IMR-90 (cell line): ENCODE results near the gene UBL7. TPM values are rescaled to one million over a fixed set of nuclear protein-coding genes. Genes with fewer than 3 reads are reported as not detected.

Source experiments
- ATAC-seq: fragments of 200-7000 bp; cut with Tn5 transposase; 2 replicates; pipeline ENCODE4 v1.9.1; 2020; ENCODE audit warnings: low read depth, mild to moderate bottlenecking, moderate library complexity
- BruUV-seq: library from RNA; stranded (reverse); fragments of 400-500 nt; replicated peaks from 2 replicates; lab custom pipeline; 2021; lab: Mats Ljungman, UMichigan
- CTCF ChIA-PET: fragments of 300-600 bp; formaldehyde crosslinking; extraction: SDS; loops from one replicate; lab custom pipeline; 2021; ENCODE audit warnings: antibody characterized with exemption; lab: Yijun Ruan, JAX
- POLR2A ChIA-PET: fragments of 300-600 bp; sonication (Branson Sonifier 250); formaldehyde crosslinking; loops from one replicate; lab custom pipeline; 2022; ENCODE audit warnings: antibody characterized with exemption; ENCODE audit not compliant: unreplicated experiment; lab: Charles Lee
- DNase-seq: peaks from one replicate; pipeline ENCODE4 v3.0.0; 2013
- H2AFZ ChIP-seq: replicated peaks from 2 replicates; pipeline ENCODE3; 2013; ENCODE audit warnings: low read length, mild to moderate bottlenecking; ENCODE audit not compliant: poor library complexity
- H2AK5ac ChIP-seq: 2 replicates; pipeline ENCODE4 v1.6.1; 2013; ENCODE audit warnings: low read depth, low read length, inconsistent platforms
- H2AK9ac ChIP-seq: replicated peaks from 2 replicates; pipeline ENCODE3; 2013; ENCODE audit warnings: mild to moderate bottlenecking, low read depth, low read length, moderate library complexity; ENCODE audit not compliant: poor library complexity
- H2BK120ac ChIP-seq: 2 replicates; pipeline ENCODE4 v1.6.1; 2013; ENCODE audit warnings: low read depth, low read length, inconsistent platforms
- H2BK15ac ChIP-seq: 3 replicates; pipeline ENCODE4 v1.6.1; 2013; ENCODE audit warnings: low read depth, low read length, inconsistent platforms
- H2BK20ac ChIP-seq: 2 replicates; pipeline ENCODE4 v1.6.1; 2013; ENCODE audit warnings: low read depth, mild to moderate bottlenecking, inconsistent platforms, low read length, moderate library complexity
- H2BK5ac ChIP-seq: 2 replicates; pipeline ENCODE4 v1.6.1; 2013; ENCODE audit warnings: mild to moderate bottlenecking, low read depth, low read length, inconsistent platforms; ENCODE audit not compliant: poor library complexity, severe bottlenecking
- H3K14ac ChIP-seq: replicated peaks from 2 replicates; pipeline ENCODE4 v1.6.1; 2013; ENCODE audit warnings: low read depth, low read length, inconsistent platforms
- H3K18ac ChIP-seq: 2 replicates; pipeline ENCODE4 v1.6.1; 2013; ENCODE audit warnings: low read depth, low read length, control low read depth
- H3K23ac ChIP-seq: 2 replicates; pipeline ENCODE4 v1.6.1; 2013; ENCODE audit warnings: low read depth, low read length, inconsistent platforms
- H3K27ac ChIP-seq: 2 replicates; pipeline ENCODE4 v1.5.1; 2013; ENCODE audit warnings: mild to moderate bottlenecking, control low read depth, low read length; ENCODE audit not compliant: insufficient read depth
- H3K27me3 ChIP-seq: 2 replicates; pipeline ENCODE4 v1.6.1; 2013; ENCODE audit warnings: low read length; ENCODE audit not compliant: control insufficient read depth, insufficient read depth
- H3K36me3 ChIP-seq: 2 replicates; pipeline ENCODE4 v1.6.1; 2013; ENCODE audit warnings: low read length, mixed read lengths; ENCODE audit not compliant: control insufficient read depth, insufficient read depth
- H3K4ac ChIP-seq: 2 replicates; pipeline ENCODE4 v1.6.1; 2013; ENCODE audit warnings: low read depth, low read length, inconsistent platforms
- H3K4me1 ChIP-seq: 2 replicates; pipeline ENCODE4 v1.6.1; 2013; ENCODE audit warnings: low read length, mixed read lengths; ENCODE audit not compliant: control insufficient read depth, insufficient read depth
- H3K4me2 ChIP-seq: 2 replicates; pipeline ENCODE4 v1.6.1; 2013; ENCODE audit warnings: low read depth, mild to moderate bottlenecking, control low read depth, low read length, moderate library complexity
- H3K4me3 ChIP-seq: 2 replicates; pipeline ENCODE4 v1.5.1; 2013; ENCODE audit warnings: low read depth, mild to moderate bottlenecking, control low read depth, low read length, moderate library complexity; ENCODE audit not compliant: insufficient read depth
- H3K56ac ChIP-seq: 2 replicates; pipeline ENCODE4 v1.6.1; 2013; ENCODE audit warnings: low read length, inconsistent platforms; ENCODE audit not compliant: insufficient read depth; ENCODE audit errors: extremely low read depth
- H3K79me1 ChIP-seq, 2 experiments: 2 replicates each; pipeline ENCODE4 v1.6.1; 2013; ENCODE audit warnings: low read length in 2 of 2, inconsistent platforms in 1 of 2, low read depth in 1 of 2
- H3K9ac ChIP-seq: 2 replicates; pipeline ENCODE4 v1.6.1; 2013; ENCODE audit warnings: low read depth, low read length, control low read depth
- H3K9me1 ChIP-seq: 2 replicates; pipeline ENCODE4 v1.6.1; 2013; ENCODE audit warnings: low read length, inconsistent platforms; ENCODE audit not compliant: insufficient read depth
- H3K9me3 ChIP-seq: 2 replicates; pipeline ENCODE4 v1.6.1; 2013; ENCODE audit warnings: low read length; ENCODE audit not compliant: control insufficient read depth, insufficient read depth
- H4K20me1 ChIP-seq: 2 replicates; pipeline ENCODE4 v1.6.1; 2013; ENCODE audit warnings: low read length, inconsistent platforms; ENCODE audit not compliant: insufficient read depth
- H4K5ac ChIP-seq: 2 replicates; pipeline ENCODE4 v1.6.1; 2013; ENCODE audit warnings: mild to moderate bottlenecking, low read depth, low read length, control low read depth
- H4K8ac ChIP-seq, 2 experiments: 2 replicates each; pipeline ENCODE4 v1.6.1; 2013; ENCODE audit warnings: low read depth in 2 of 2, low read length in 2 of 2, control low read depth in 1 of 2, inconsistent platforms in 1 of 2
- H4K91ac ChIP-seq: 2 replicates; pipeline ENCODE4 v1.6.1; 2013; ENCODE audit warnings: low read depth, low read length, inconsistent platforms; ENCODE audit not compliant: insufficient read depth
- BHLHE40 ChIP-seq: fragments of 150-350 bp; IDR thresholded peaks from 2 replicates; pipeline ENCODE4 v1.6.1; 2016; ENCODE audit warnings: mild to moderate bottlenecking, low read depth, low read length
- CEBPB ChIP-seq: IDR thresholded peaks from 2 replicates; pipeline ENCODE4 v1.6.1; 2012; ENCODE audit warnings: low read depth, low read length, improper control_type of control experiment
- CHD1 ChIP-seq: IDR thresholded peaks from 2 replicates; pipeline ENCODE4 v1.6.1; 2012; ENCODE audit warnings: low read depth, low read length, improper control_type of control experiment
- CTCF ChIP-seq: conservative IDR thresholded peaks from 2 replicates; pipeline ENCODE4 v1.5.1; 2012; ENCODE audit warnings: mild to moderate bottlenecking, low read depth, low read length, improper control_type of control experiment
- ELK1 ChIP-seq: fragments of 150-350 bp; IDR thresholded peaks from 2 replicates; pipeline ENCODE4 v1.6.1; 2016; ENCODE audit warnings: low read depth, mild to moderate bottlenecking, low read length, moderate library complexity, borderline replicate concordance
- FOS ChIP-seq: fragments of 150-350 bp; IDR thresholded peaks from 2 replicates; pipeline ENCODE4 v1.6.1; 2016; ENCODE audit warnings: low read depth, low read length
- MAFK ChIP-seq: IDR thresholded peaks from 2 replicates; pipeline ENCODE4 v1.6.1; 2012; ENCODE audit warnings: low read depth, low read length, improper control_type of control experiment
- MAZ ChIP-seq: IDR thresholded peaks from 2 replicates; pipeline ENCODE4 v1.6.1; 2012; ENCODE audit warnings: low read depth, mild to moderate bottlenecking, low read length, improper control_type of control experiment, moderate library complexity, borderline replicate concordance
- MXI1 ChIP-seq: IDR thresholded peaks from 2 replicates; pipeline ENCODE4 v1.6.1; 2012; ENCODE audit warnings: low read depth, mild to moderate bottlenecking, low read length, moderate library complexity, borderline replicate concordance
- NFE2L2 ChIP-seq: fragments of 150-350 bp; IDR thresholded peaks from 2 replicates; pipeline ENCODE4 v1.6.1; 2016; ENCODE audit warnings: low read depth, mild to moderate bottlenecking, low read length
- POLR2A ChIP-seq: IDR thresholded peaks from 2 replicates; pipeline ENCODE4 v1.6.1; 2012; ENCODE audit warnings: mild to moderate bottlenecking, low read depth, low read length
- RAD21 ChIP-seq: IDR thresholded peaks from 2 replicates; pipeline ENCODE4 v1.6.1; 2012; ENCODE audit warnings: low read length, improper control_type of control experiment
- RCOR1 ChIP-seq: IDR thresholded peaks from 2 replicates; pipeline ENCODE4 v1.6.1; 2012; ENCODE audit warnings: mild to moderate bottlenecking, low read length, improper control_type of control experiment; ENCODE audit not compliant: insufficient replicate concordance
- RFX5 ChIP-seq: IDR thresholded peaks from 2 replicates; pipeline ENCODE4 v1.8.0; 2012; ENCODE audit warnings: low read depth, mild to moderate bottlenecking, low read length, moderate library complexity
- SMC3 ChIP-seq: fragments of 150-350 bp; IDR thresholded peaks from 2 replicates; pipeline ENCODE4 v1.6.1; 2016; ENCODE audit warnings: low read depth, mild to moderate bottlenecking, antibody characterized with exemption, low read length, moderate library complexity
- WGBS, 2 experiments: methylation state at CpG; one replicate each; pipeline versions ENCODE4 v1.1.5 to v1.1.7; 2013; ENCODE audit warnings: missing lambda C conversion rate in 2 of 2; ENCODE audit not compliant: insufficient read length in 1 of 2; ENCODE audit errors: extremely low coverage in 2 of 2; 5-methylcytosine and 5-hydroxymethylcytosine counted together
- dilution Hi-C: fragments of 300-500 bp; cut with HindIII; formaldehyde crosslinking; loops from one replicate; pipeline ENCODE4 v1.14.3; 2018; ENCODE audit warnings: low sequenced_read_pairs; ENCODE audit not compliant: unreplicated experiment
- in situ Hi-C: fragments of 300-500 bp; cut with MboI; formaldehyde crosslinking; loops from 3 replicates; pipeline ENCODE4 v1.14.3; 2019; ENCODE audit warnings: low sequenced_read_pairs, inconsistent platforms, mixed read lengths
- intact Hi-C: fragments of 100-400 bp; cut with micrococcal nuclease; formaldehyde crosslinking; loops from 2 replicates; pipeline ENCODE4 v1.10.0; 2022
- polyA plus RNA-seq, 3 experiments: library from polyadenylated mRNA; depleted of rRNA; stranded (reverse); fragments of >200 nt; gene quantifications; 2 replicates each; pipeline ENCODE4 v1.2.3, GENCODE V29; 2012; ENCODE audit warnings: low replicate concordance in 1 of 3
- total RNA-seq: library from RNA; depleted of rRNA; stranded (reverse); fragments of >200 nt; gene quantifications from 2 replicates; pipeline ENCODE4 v1.2.3, GENCODE V29; 2012

The UBL7 gene
- total and polyA plus RNA-seq, 2 of the 4 experiments (the other 2 are of a cell fraction) = 68.1 to 78.4 TPM

- Histone ChIP-seq H3K4ac (peak overlapping the region; percentile 91), H3K4me3 (no peak overlapping the region), H3K9ac (peak overlapping the region; percentile 19; the same call in 1 of the 2 replicates), H2AK5ac (peak overlapping the region; percentile 88), H3K4me2 (no peak overlapping the region), H3K14ac (peak overlapping the region; percentile 97), H3K36me3 (no peaks in the 10 kb centered on the region), H3K23ac (peak overlapping the region; percentile 84), H2AK9ac (peak overlapping the region; percentile 95), H3K56ac (peak overlapping the region; percentile 28; the same call in 1 of the 2 replicates), H4K5ac (peak overlapping the region; percentile 51; the same call in 1 of the 2 replicates), H2BK5ac (peak overlapping the region; percentile 74), H2BK120ac (peak overlapping the region; percentile 95), H4K20me1 (no peaks in the 10 kb centered on the region), H2BK15ac (peak overlapping the region; percentile 86; the same call in 1 of the 3 replicates), H3K9me1 (peaks cover 46% of the 10 kb centered on the region), H4K8ac (peak overlapping the region; percentile 42 to 83; a peak in 3 of 4 replicates), H4K91ac (peak overlapping the region; percentile 77; the same call in 1 of the 2 replicates), H2AFZ (peak overlapping the region; percentile 67), H3K27ac (no peak overlapping the region; the same call in 1 of the 2 replicates), H2BK20ac (peak overlapping the region; percentile 90; the same call in 1 of the 2 replicates), H3K79me1 (peaks cover 0 to 35% of the 10 kb centered on the region in 2 experiments; a peak in 3 of 4 replicates), H3K4me1 (peaks cover 42% of the 10 kb centered on the region), H3K18ac (peak overlapping the region; percentile 6; the same call in 1 of the 2 replicates), H3K9me3 (no peaks in the 10 kb centered on the region), H3K27me3 (no peaks in the 10 kb centered on the region)
- no peak; the same call in 1 of the 2 replicates for ATAC-seq
- DNase-seq = peak; percentile 89
- no CpG with 5 or more reads among the region's 5 CpGs for WGBS, 2 experiments
- intact Hi-C loops (no loop called here), dilution Hi-C loops (no loop called here), in situ Hi-C loops (no loop called here)
- BruUV-seq = no TSS peak
- CTCF ChIA-PET = no interaction called here
- POLR2A ChIA-PET = no interaction called here
- TF ChIP-seq POLR2A = no peak; the same call in 1 of the 2 replicates
- TF ChIP-seq MXI1 = no peak
- TF ChIP-seq RAD21 = no peak
- no peak for TF ChIP-seq CHD1
- TF ChIP-seq CTCF = no peak
- no peak for TF ChIP-seq MAFK
- TF ChIP-seq MAZ = peak; percentile 64
- peak; percentile 40; the same call in 1 of the 2 replicates for TF ChIP-seq NFE2L2
- TF ChIP-seq RCOR1 = peak; percentile 65
- TF ChIP-seq CEBPB = no peak
- no peak for TF ChIP-seq RFX5
- TF ChIP-seq ELK1 = no peak
- TF ChIP-seq SMC3 = 0 out of 2 replicates have a peak, but pooled peaks have one; percentile 2
- no peak for TF ChIP-seq BHLHE40
- TF ChIP-seq FOS = peak; percentile 28; the same call in 1 of the 2 replicates
Measured at GRCh38 chr15:74399511-74400312, 61.2 kb downstream of the UBL7 start.
